Activated T-helper 1 cell treated with anti-CD3 and anti-CD28 coated beads, Interleukin-12 subunit alpha, Interleukin-12 subunit beta, Interleukin-2, Interleukin-4 antibody, amounts not matched to agents 30 ng/mL and 10 ng/mL and 1 ng/mL, durations not matched to agents 14 hours and 24 hours and 36 hours (primary cell): Measurements from ENCODE around the gene DNM3. TPM values are rescaled to one million over a fixed set of nuclear protein-coding genes. Genes with fewer than 3 reads are reported as not detected.

Experiments used
- DNase-seq: peaks from one replicate; pipeline ENCODE4 v3.0.0; 2021; ENCODE audit warnings: low spot score
- H3K27ac Mint-ChIP-seq: one replicate; pipeline ENCODE4 v1.8.0; 2021; ENCODE audit warnings: mild to moderate bottlenecking, mixed read lengths
- H3K27me3 Mint-ChIP-seq: one replicate; pipeline ENCODE4 v1.8.0; 2022; ENCODE audit warnings: mild to moderate bottlenecking, moderate library complexity, mixed read lengths; ENCODE audit not compliant: insufficient read depth
- H3K36me3 Mint-ChIP-seq: one replicate; pipeline ENCODE4 v1.8.0; 2021; ENCODE audit warnings: low read depth, mixed read lengths
- H3K4me1 Mint-ChIP-seq: one replicate; pipeline ENCODE4 v1.8.0; 2021; ENCODE audit warnings: low read depth, mixed read lengths
- H3K4me3 Mint-ChIP-seq: one replicate; pipeline ENCODE4 v1.8.0; 2021; ENCODE audit warnings: mild to moderate bottlenecking, moderate library complexity, mixed read lengths
- H3K9me3 Mint-ChIP-seq: one replicate; pipeline ENCODE4 v1.8.0; 2021; ENCODE audit warnings: mixed read lengths
- intact Hi-C: fragments of 100-400 bp; cut with micrococcal nuclease; formaldehyde crosslinking; loops from one replicate; pipeline ENCODE4 v1.15.1; 2024
- total RNA-seq: library from RNA; stranded (reverse); gene quantifications from 2 replicates; pipeline ENCODE4 v1.2.3, GENCODE V29; 2022

The DNM3 gene
- total RNA-seq, 1 donor from 2014 or later, result 0.62 TPM

DNA sequence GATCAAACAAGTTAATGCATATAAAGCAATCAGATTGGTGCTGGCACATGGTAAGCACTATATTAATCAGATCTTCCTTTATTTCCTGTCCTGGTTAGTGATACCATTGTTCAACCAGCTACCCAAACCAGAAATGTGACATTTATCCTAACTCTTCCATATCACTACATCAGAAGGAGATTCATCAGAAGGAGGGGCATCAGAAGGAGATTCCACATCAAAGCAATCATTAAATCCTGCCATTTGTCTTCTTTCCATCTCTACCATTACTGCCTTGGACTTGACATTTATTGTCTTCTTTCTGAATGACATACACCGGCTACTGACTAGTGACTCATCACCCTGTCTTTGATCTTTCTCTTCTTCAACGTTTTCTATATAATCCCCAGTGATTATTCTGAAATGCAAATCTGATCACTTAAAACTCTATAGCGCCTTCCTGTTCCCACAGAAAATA, 75.0 kb downstream of the DNM3 start:
- intact Hi-C loops, result no loop called here
- Mint-ChIP-seq H3K4me1 (no peaks in the 10 kb centered on the region), H3K4me3 (no peak overlapping the region), H3K9me3 (no peaks in the 10 kb centered on the region), H3K27me3 (peaks cover 7% of the 10 kb centered on the region), H3K27ac (no peak overlapping the region), H3K36me3 (no peaks in the 10 kb centered on the region)
- DNase-seq, result no peak

DNA sequence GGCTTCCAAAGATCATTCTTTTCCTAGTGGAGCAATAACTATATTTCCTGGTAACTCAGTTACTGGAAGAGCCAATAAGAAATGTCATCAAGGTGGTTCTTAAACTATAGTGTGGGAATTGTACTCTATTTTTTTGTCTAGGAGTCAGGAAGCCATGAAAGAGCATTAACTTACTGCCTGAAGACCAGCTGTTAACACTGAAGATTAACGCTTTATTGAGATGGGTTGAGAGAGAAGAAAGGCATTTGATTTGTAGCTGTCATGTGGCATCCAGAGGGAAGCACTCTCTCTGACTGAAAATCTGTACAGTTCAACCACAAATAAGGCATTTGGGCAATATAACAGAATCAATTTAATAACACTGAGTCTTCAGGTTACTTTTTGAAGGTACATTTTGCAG, 76.0 kb downstream of the DNM3 start:
- Mint-ChIP-seq H3K36me3 (no peaks in the 10 kb centered on the region), H3K4me1 (no peaks in the 10 kb centered on the region), H3K27me3 (peaks cover 7% of the 10 kb centered on the region), H3K9me3 (no peaks in the 10 kb centered on the region), H3K27ac (no peak overlapping the region), H3K4me3 (no peak overlapping the region)
- no peak for DNase-seq
- intact Hi-C loops, result no loop called here

GRCh38 chr1:171919891-171920887, 78.9 kb downstream of the DNM3 start:
- Mint-ChIP-seq H3K9me3 (peaks cover 6% of the 10 kb centered on the region), H3K4me1 (peaks cover 6% of the 10 kb centered on the region), H3K27me3 (peaks cover 4% of the 10 kb centered on the region), H3K4me3 (no peak overlapping the region), H3K36me3 (no peaks in the 10 kb centered on the region), H3K27ac (no peak overlapping the region)
- intact Hi-C loops, result no loop called here
- no peak for DNase-seq

- no peak overlapping the region for H3K27ac Mint-ChIP-seq
These were observed 81.7 kb downstream of the DNM3 start for GRCh38 chr1:171922999-171923398.

GRCh38 chr1:171929121-171929520, 87.8 kb downstream of the DNM3 start:
- Mint-ChIP-seq H3K9me3 (peaks cover 11% of the 10 kb centered on the region), H3K4me1 (peaks cover 10% of the 10 kb centered on the region), H3K27ac (no peak overlapping the region), H3K4me3 (no peak overlapping the region), H3K36me3 (no peaks in the 10 kb centered on the region), H3K27me3 (peaks cover 6% of the 10 kb centered on the region)
- intact Hi-C loops, result no loop called here
- DNase-seq, result no peak

More at GRCh38 chr1:171922999-171923398, 81.7 kb downstream of the DNM3 start:
- H3K27me3 Mint-ChIP-seq, result peaks cover 10% of the 10 kb centered on the region
- H3K4me3 Mint-ChIP-seq, result no peak overlapping the region
- H3K4me1 Mint-ChIP-seq, result peaks cover 6% of the 10 kb centered on the region
- peaks cover 12% of the 10 kb centered on the region for H3K9me3 Mint-ChIP-seq
- H3K36me3 Mint-ChIP-seq, result no peaks in the 10 kb centered on the region
- intact Hi-C loops, result no loop called here
- no peak for DNase-seq

DNA sequence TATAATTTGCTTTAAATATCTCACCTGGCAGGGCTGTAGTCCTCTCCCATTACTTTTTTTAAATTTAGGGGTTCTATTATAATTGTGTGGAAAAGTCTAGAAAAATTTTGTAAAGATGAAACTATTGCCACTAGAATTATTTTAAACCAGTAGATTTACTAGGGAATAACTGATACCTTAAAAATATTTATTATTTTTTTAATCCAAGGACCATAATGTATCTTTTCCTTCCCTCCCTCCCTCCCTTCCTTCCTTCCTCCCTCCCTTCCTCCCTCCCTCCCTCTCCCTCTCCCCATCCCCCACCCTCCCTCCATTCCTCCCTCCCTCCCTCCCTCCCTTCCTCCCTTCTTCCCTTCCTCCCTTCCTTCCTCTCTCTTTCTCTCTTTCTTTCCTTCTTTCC, 90.5 kb downstream of the DNM3 start:
- H3K36me3 Mint-ChIP-seq, result no peaks in the 10 kb centered on the region
- no peak overlapping the region for H3K4me3 Mint-ChIP-seq
- no peaks in the 10 kb centered on the region for H3K9me3 Mint-ChIP-seq
- intact Hi-C loops, result no loop called here
- peaks cover 10% of the 10 kb centered on the region for H3K4me1 Mint-ChIP-seq
- peaks cover 3% of the 10 kb centered on the region for H3K27me3 Mint-ChIP-seq
- DNase-seq, result no peak
- H3K27ac Mint-ChIP-seq, result no peak overlapping the region

- DNase-seq, result no peak
- peaks cover 3% of the 10 kb centered on the region for H3K27me3 Mint-ChIP-seq
- H3K9me3 Mint-ChIP-seq, result no peaks in the 10 kb centered on the region
- H3K4me1 Mint-ChIP-seq, result peaks cover 10% of the 10 kb centered on the region
- no peak overlapping the region for H3K27ac Mint-ChIP-seq
- intact Hi-C loops, result no loop called here
- H3K4me3 Mint-ChIP-seq, result no peak overlapping the region
- no peaks in the 10 kb centered on the region for H3K36me3 Mint-ChIP-seq
These were observed 93.4 kb downstream of the DNM3 start for GRCh38 chr1:171934664-171935063.

DNA sequence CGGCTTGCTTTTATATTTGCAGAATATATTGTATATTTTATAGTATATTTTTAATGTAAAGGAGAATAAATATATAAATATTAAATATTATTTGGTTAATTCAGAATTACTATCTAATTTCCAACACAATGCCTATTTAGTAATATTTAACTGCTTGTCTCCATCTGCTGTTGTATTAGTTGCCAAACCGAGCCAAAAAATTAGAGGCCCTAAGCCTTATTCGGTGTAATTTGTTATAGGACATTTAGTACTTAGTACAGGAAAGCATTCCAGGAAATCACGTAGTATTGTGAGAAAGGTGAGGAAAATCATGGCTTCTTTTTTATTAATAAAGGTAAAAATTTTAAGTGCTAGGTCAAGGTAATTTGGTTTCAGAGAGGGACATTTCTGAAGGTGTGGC, 93.8 kb downstream of the DNM3 start:
- H3K27me3 Mint-ChIP-seq, result peaks cover 3% of the 10 kb centered on the region
- no peaks in the 10 kb centered on the region for H3K36me3 Mint-ChIP-seq
- no peak overlapping the region for H3K4me3 Mint-ChIP-seq
- DNase-seq, result no peak
- peaks cover 10% of the 10 kb centered on the region for H3K4me1 Mint-ChIP-seq
- H3K27ac Mint-ChIP-seq, result no peak overlapping the region
- H3K9me3 Mint-ChIP-seq, result no peaks in the 10 kb centered on the region
- intact Hi-C loops, result no loop called here

GRCh38 chr1:171935664-171936063, 94.4 kb downstream of the DNM3 start:
- Mint-ChIP-seq H3K9me3 (no peaks in the 10 kb centered on the region), H3K27ac (no peak overlapping the region), H3K27me3 (peaks cover 3% of the 10 kb centered on the region), H3K4me1 (peaks cover 10% of the 10 kb centered on the region), H3K36me3 (no peaks in the 10 kb centered on the region), H3K4me3 (no peak overlapping the region)
- DNase-seq, result no peak
- intact Hi-C loops, result no loop called here

GRCh38 chr1:171937938-171938337, 96.6 kb downstream of the DNM3 start:
- Mint-ChIP-seq H3K4me3 (no peak overlapping the region), H3K9me3 (no peaks in the 10 kb centered on the region), H3K27me3 (peaks cover 5% of the 10 kb centered on the region), H3K27ac (no peak overlapping the region), H3K4me1 (peaks cover 10% of the 10 kb centered on the region), H3K36me3 (no peaks in the 10 kb centered on the region)
- intact Hi-C loops, result no loop called here
- DNase-seq, result no peak

DNA sequence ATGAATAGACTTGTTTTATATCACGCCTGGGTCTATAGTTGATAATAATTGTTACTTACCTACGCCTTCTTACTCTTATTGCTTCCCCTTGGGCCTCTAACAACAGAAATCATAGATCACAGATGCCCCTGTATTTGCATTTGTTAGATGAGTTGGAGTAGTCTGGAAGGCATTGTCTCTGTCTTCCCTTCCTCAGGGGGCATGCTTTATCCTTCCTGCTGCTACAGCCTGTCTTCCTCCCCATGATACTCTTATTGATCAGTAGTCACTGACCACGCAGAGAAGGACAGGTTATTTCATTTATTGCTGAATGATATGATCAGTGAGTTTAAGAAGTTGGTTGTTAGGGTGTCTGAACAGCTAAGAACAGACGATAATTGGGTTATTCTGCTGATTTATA, 98.4 kb downstream of the DNM3 start:
- no peaks in the 10 kb centered on the region for H3K36me3 Mint-ChIP-seq
- no peaks in the 10 kb centered on the region for H3K9me3 Mint-ChIP-seq
- no peak overlapping the region for H3K27ac Mint-ChIP-seq
- H3K4me3 Mint-ChIP-seq, result no peak overlapping the region
- no peak for DNase-seq
- no peaks in the 10 kb centered on the region for H3K4me1 Mint-ChIP-seq
- H3K27me3 Mint-ChIP-seq, result peaks cover 5% of the 10 kb centered on the region
- intact Hi-C loops, result no loop called here

- Mint-ChIP-seq H3K9me3 (no peaks in the 10 kb centered on the region), H3K27me3 (peaks cover 5% of the 10 kb centered on the region), H3K27ac (no peak overlapping the region), H3K36me3 (no peaks in the 10 kb centered on the region), H3K4me1 (no peaks in the 10 kb centered on the region), H3K4me3 (no peak overlapping the region)
- DNase-seq, result no peak
- intact Hi-C loops, result no loop called here
These were observed 99.1 kb downstream of the DNM3 start for GRCh38 chr1:171940368-171940767.

GRCh38 chr1:171941920-171942319, 100.6 kb downstream of the DNM3 start:
- H3K4me1 Mint-ChIP-seq, result no peaks in the 10 kb centered on the region
- H3K27me3 Mint-ChIP-seq, result peaks cover 12% of the 10 kb centered on the region
- intact Hi-C loops, result no loop called here
- no peak for DNase-seq
- H3K9me3 Mint-ChIP-seq, result no peaks in the 10 kb centered on the region
- no peak overlapping the region for H3K27ac Mint-ChIP-seq
- H3K4me3 Mint-ChIP-seq, result no peak overlapping the region
- no peaks in the 10 kb centered on the region for H3K36me3 Mint-ChIP-seq
